Measurements from ENCODE around the gene GALC.

DNA sequence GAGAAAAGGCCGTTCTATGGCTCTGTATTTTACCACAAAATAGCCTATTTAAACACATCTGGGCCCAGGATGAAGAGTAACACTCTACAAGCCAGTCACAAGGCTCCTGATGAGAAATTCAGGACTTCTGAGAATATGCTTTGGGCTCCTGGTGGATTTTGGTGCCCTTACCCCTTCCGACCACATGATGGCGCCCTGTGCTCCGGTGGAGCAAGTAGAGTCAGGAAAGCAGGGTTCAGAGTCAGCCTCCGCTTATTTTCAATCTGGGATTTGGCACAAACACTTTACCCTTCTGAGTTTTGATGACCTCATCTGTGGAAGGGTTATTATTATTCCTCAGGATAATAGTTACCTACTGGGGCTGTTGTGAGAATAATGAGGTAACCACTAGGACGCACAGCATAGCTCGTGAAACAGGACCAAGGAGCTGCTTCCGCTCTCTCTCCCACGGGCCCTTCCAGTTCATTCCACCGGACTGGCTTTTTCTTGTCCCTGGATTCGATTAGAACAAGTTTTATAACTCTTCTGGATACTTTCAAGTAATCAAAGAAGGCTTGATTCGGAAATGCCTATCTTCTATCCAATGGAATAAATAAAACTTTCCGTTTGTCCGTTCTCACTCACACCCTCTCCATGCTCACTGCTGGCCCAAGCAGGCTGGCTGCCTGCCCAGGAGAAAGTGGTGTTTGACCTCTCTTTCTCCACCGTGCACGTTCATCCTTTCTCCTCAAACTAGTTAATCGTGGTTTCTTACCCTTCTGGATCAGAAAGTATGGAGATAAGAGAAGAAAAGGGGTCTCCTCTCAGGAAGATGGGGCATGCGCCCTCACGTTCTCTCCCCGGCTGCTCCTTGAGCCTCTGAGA lies 104.6 kb downstream of the GALC start:
- no peak for TF ChIP-seq EZH2 (IDR thresholded peaks at IDR 0.05; ENCODE audit: borderline replicate concordance, low read depth, low read length, severe bottlenecking)
- TF ChIP-seq, protein P1, sequence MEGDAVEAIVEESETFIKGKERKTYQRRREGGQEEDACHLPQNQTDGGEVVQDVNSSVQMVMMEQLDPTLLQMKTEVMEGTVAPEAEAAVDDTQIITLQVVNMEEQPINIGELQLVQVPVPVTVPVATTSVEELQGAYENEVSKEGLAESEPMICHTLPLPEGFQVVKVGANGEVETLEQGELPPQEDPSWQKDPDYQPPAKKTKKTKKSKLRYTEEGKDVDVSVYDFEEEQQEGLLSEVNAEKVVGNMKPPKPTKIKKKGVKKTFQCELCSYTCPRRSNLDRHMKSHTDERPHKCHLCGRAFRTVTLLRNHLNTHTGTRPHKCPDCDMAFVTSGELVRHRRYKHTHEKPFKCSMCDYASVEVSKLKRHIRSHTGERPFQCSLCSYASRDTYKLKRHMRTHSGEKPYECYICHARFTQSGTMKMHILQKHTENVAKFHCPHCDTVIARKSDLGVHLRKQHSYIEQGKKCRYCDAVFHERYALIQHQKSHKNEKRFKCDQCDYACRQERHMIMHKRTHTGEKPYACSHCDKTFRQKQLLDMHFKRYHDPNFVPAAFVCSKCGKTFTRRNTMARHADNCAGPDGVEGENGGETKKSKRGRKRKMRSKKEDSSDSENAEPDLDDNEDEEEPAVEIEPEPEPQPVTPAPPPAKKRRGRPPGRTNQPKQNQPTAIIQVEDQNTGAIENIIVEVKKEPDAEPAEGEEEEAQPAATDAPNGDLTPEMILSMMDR (IDR thresholded peaks at IDR 0.05; ENCODE audit: borderline replicate concordance, extremely low read depth, low read length, poor library complexity, severe bottlenecking) = peak; percentile 72

Measured in DND-41 (cell line).